A549 (cell line): Measurements from ENCODE around the gene MARS1. TPM values are rescaled to one million over a fixed set of nuclear protein-coding genes. Genes with fewer than 3 reads are reported as not detected.

ENCODE experiments used
- ATAC-seq, 2 experiments: fragments of 200-7000 bp in 1 of 2; fragments of >200 bp in 1 of 2; cut with Nextera tagmentation in 1 of 2; cut with Tn5 transposase in 1 of 2; 3 replicates each; pipeline versions ENCODE4 v1.8.0 to v1.9.1; 2018 to 2020; ENCODE audit warnings: mild to moderate bottlenecking in 1 of 2, moderate library complexity in 1 of 2
- CTCF ChIA-PET: fragments of 300-600 bp; sonication (Branson Sonifier 250); formaldehyde crosslinking; extraction: SDS; loops from one replicate; lab custom pipeline; 2021; ENCODE audit warnings: antibody characterized with exemption, inconsistent platforms; lab: Yijun Ruan, JAX
- POLR2A ChIA-PET: fragments of 350-600 bp; formaldehyde crosslinking; extraction: SDS; loops from one replicate; lab custom pipeline; 2021; ENCODE audit warnings: antibody characterized with exemption, inconsistent platforms; lab: Yijun Ruan, JAX
- DNase-seq, 2 experiments: peaks; one replicate each; pipeline versions ENCODE4 v3.0.0 to v3.0.0-alpha.2; 2011 to 2016; ENCODE audit warnings: low read depth in 1 of 2, low spot score in 1 of 2
- FAIRE-seq: peaks from 2 replicates; lab custom pipeline; 2011; peaks lifted over from hg19 to GRCh38; lab: Jason Lieb, UNC
- H3K27ac ChIP-seq, 2 experiments: fragments of >200 bp; sonication (Bioruptor Twin); formaldehyde crosslinking; 3 replicates each; pipeline ENCODE4 v1.5.1; 2016 to 2017
- H3K4me1 ChIP-seq: fragments of >200 bp; sonication (Bioruptor Twin); formaldehyde crosslinking; 3 replicates; pipeline ENCODE4 v1.6.1; 2016
- H3K4me2 ChIP-seq: fragments of >200 bp; sonication (Bioruptor Twin); formaldehyde crosslinking; 3 replicates; pipeline ENCODE4 v1.6.1; 2016
- H3K4me3 ChIP-seq: fragments of >200 bp; sonication (Bioruptor Twin); formaldehyde crosslinking; 3 replicates; pipeline ENCODE4 v1.5.1; 2016
- H3K9me3 ChIP-seq: fragments of >200 bp; sonication (Bioruptor Twin); formaldehyde crosslinking; 3 replicates; pipeline ENCODE4 v1.6.1; 2016
- CEBPB ChIP-seq, 2 experiments: fragments of >200 bp in 1 of 2; sonication (Bioruptor Twin) in 1 of 2; formaldehyde crosslinking in 1 of 2; IDR thresholded peaks; 2 replicates each; pipeline ENCODE4 v1.6.1; 2012 to 2016
- EHF ChIP-seq: fragments of 250-450 bp; sonication (Bioruptor Pico); IDR thresholded peaks from 2 replicates; pipeline ENCODE4 v1.5.0; 2020; ENCODE audit warnings: mild to moderate bottlenecking
- FOSL2 ChIP-seq, 2 experiments: fragments of 450-650 bp in 1 of 2; fragments of >200 bp in 1 of 2; sonication (Bioruptor Twin) in 1 of 2; formaldehyde crosslinking; IDR thresholded peaks; 2 replicates each; pipeline versions ENCODE4 v1.5.0 to v1.6.1; 2016 to 2020; ENCODE audit warnings: mild to moderate bottlenecking in 1 of 2, moderate library complexity in 1 of 2
- HDAC2 ChIP-seq: fragments of 200-600 bp; sonication (generic); IDR thresholded peaks from 2 replicates; pipeline ENCODE4 v1.6.1; 2016
- HOXA7 ChIP-seq: fragments of 250-450 bp; sonication (Bioruptor Pico); IDR thresholded peaks from 2 replicates; pipeline ENCODE4 v1.5.0; 2020; ENCODE audit warnings: mild to moderate bottlenecking, moderate library complexity
- HOXB13 ChIP-seq: fragments of 250-450 bp; sonication (Bioruptor Pico); IDR thresholded peaks from 2 replicates; pipeline ENCODE4 v1.5.0; 2020; ENCODE audit warnings: low read depth, mild to moderate bottlenecking, moderate library complexity
- JUN ChIP-seq, 2 experiments: fragments of >200 bp; sonication (Bioruptor Twin); formaldehyde crosslinking; IDR thresholded peaks; 2 replicates in 1 of 2; 3 replicates in 1 of 2; pipeline ENCODE4 v1.6.1; 2016 to 2017
- JUNB ChIP-seq: fragments of >200 bp; sonication (Bioruptor Twin); formaldehyde crosslinking; IDR thresholded peaks from 2 replicates; pipeline ENCODE4 v1.6.1; 2016
- NPAS2 ChIP-seq: fragments of 250-450 bp; sonication (Bioruptor Pico); IDR thresholded peaks from 2 replicates; pipeline ENCODE4 v1.8.0; 2022; ENCODE audit warnings: mild to moderate bottlenecking, moderate library complexity, borderline replicate concordance
- POLR2A ChIP-seq: IDR thresholded peaks from 2 replicates; pipeline ENCODE4 v1.6.1; 2012; ENCODE audit warnings: mild to moderate bottlenecking, low read length
- POLR2AphosphoS2 ChIP-seq: conservative IDR thresholded peaks from 2 replicates; pipeline ENCODE4 v1.6.1; 2012; ENCODE audit warnings: low read length, improper control_type of control experiment, inconsistent platforms
- RAD21 ChIP-seq, 2 experiments: fragments of >200 bp in 1 of 2; sonication (Bioruptor Twin) in 1 of 2; formaldehyde crosslinking in 1 of 2; IDR thresholded peaks in 1 of 2; conservative IDR thresholded peaks in 1 of 2; 2 replicates in 1 of 2; 3 replicates in 1 of 2; pipeline ENCODE4 v1.6.1; 2012 to 2018; ENCODE audit warnings: inconsistent platforms in 1 of 2
- RFX5 ChIP-seq: fragments of 450-650 bp; IDR thresholded peaks from 2 replicates; pipeline ENCODE4 v1.7.1; 2014; ENCODE audit warnings: antibody characterized with exemption, mild to moderate bottlenecking, moderate library complexity
- RNF2 ChIP-seq: fragments of 200-600 bp; sonication (generic); IDR thresholded peaks from 2 replicates; pipeline ENCODE4 v1.6.1; 2016; ENCODE audit warnings: low read depth, mild to moderate bottlenecking, antibody characterized with exemption, moderate library complexity, borderline replicate concordance
- SMC3 ChIP-seq: fragments of >200 bp; sonication (Bioruptor Twin); formaldehyde crosslinking; IDR thresholded peaks from 3 replicates; pipeline ENCODE4 v1.6.1; 2018; ENCODE audit warnings: inconsistent platforms
- TFCP2L1 ChIP-seq: fragments of 250-450 bp; sonication (Bioruptor Pico); IDR thresholded peaks from 2 replicates; pipeline ENCODE4 v1.5.0; 2021; ENCODE audit warnings: mild to moderate bottlenecking
- TP53 ChIP-seq: fragments of 250-450 bp; sonication (Bioruptor Pico); IDR thresholded peaks from 2 replicates; pipeline ENCODE4 v1.5.0; 2021; ENCODE audit warnings: mild to moderate bottlenecking, moderate library complexity
- ZNF302 ChIP-seq: fragments of 250-450 bp; sonication (Bioruptor Pico); IDR thresholded peaks from 2 replicates; pipeline ENCODE4 v1.9.0; 2021; ENCODE audit warnings: inconsistent platforms, mild to moderate bottlenecking, moderate library complexity
- WGBS: methylation state at CpG from one replicate; pipeline ENCODE4 v1.1.6; 2017; ENCODE audit errors: missing lambda C conversion rate; 5-methylcytosine and 5-hydroxymethylcytosine counted together
- polyA plus RNA-seq, 4 experiments: library from polyadenylated mRNA; depleted of rRNA in 3 of 4; stranded (reverse); fragments of >200 nt; fragmentation: RNase III in 1 of 4; extraction: RNeasy Plus Mini Kit Qiagen cat#74134 plus additional on column Dnase treatment in 1 of 4; gene quantifications; 2 replicates in 3 of 4; 3 replicates in 1 of 4; pipeline ENCODE4 v1.2.3, GENCODE V29; 2011 to 2017
- TF ChIP-seq, protein P1 (sequence below): fragments of 250-450 bp; sonication (Bioruptor Pico); IDR thresholded peaks from 2 replicates; pipeline ENCODE4 v1.5.0; 2021; ENCODE audit warnings: mild to moderate bottlenecking, moderate library complexity, borderline replicate concordance
- TF ChIP-seq, protein P2 (sequence below): IDR thresholded peaks from 2 replicates; pipeline ENCODE4 v1.6.1; 2012
- TF ChIP-seq, protein P3 (sequence below): fragments of 150-350 bp; IDR thresholded peaks from 2 replicates; pipeline ENCODE4 v1.6.1; 2014; ENCODE audit warnings: low read depth, mild to moderate bottlenecking, low read length

MARS1 gene
- polyA plus RNA-seq, 2 of the 4 experiments (the other 2 are of a cell fraction): 227 to 372 TPM

DNA sequence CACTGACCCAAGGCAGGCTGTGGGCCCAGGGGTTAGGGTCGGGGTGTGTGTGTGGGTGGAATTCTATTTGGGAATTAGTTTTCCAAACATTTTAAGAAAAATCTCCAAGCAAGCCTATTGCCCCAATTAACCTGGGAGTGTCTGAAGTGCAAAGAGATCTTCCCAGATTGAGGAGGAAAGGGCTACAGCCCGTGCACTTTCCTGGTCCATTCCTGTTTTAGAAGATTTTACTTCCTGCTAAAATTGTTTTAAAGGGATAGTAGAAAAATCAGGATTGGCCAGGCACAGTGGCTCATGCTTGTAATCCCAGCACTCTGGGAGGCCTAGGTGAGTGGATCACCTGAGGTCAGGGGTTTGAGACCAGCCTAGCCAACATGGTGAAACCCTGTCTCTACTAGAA is 53.8 kb downstream of the MARS1 start:
- 82% methylated on average over 2 of the region's 2 CpGs for WGBS
- peaks cover 19% of the 10 kb centered on the region for H3K4me1 ChIP-seq
- FAIRE-seq (no peak), ATAC-seq (no peak), DNase-seq (no peak)
- no peaks in the 10 kb centered on the region for H3K9me3 ChIP-seq
- ChIA-PET POLR2A (no interaction called here), CTCF (interaction anchor here (0.7 to 4.4 kb wide), 3 partner anchors 18 to 91 kb away, joined by 3 to 33 read pairs (median 6); partner anchors contain the start of gene B4GALNT1)
- no peak overlapping the region for H3K4me3 ChIP-seq
- no peak overlapping the region for H3K4me2 ChIP-seq
- TF ChIP-seq, protein P1, sequence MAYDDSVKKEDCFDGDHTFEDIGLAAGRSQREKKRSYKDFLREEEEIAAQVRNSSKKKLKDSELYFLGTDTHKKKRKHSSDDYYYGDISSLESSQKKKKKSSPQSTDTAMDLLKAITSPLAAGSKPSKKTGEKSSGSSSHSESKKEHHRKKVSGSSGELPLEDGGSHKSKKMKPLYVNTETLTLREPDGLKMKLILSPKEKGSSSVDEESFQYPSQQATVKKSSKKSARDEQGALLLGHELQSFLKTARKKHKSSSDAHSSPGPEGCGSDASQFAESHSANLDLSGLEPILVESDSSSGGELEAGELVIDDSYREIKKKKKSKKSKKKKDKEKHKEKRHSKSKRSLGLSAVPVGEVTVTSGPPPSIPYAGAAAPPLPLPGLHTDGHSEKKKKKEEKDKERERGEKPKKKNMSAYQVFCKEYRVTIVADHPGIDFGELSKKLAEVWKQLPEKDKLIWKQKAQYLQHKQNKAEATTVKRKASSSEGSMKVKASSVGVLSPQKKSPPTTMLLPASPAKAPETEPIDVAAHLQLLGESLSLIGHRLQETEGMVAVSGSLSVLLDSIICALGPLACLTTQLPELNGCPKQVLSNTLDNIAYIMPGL (CRISPR knock-in tag): no peak
- TF ChIP-seq RAD21 (conservative IDR thresholded peaks at IDR 0.05 in 1 of 2, IDR thresholded peaks at IDR 0.05 in 1 of 2): no peak
- no peak for TF ChIP-seq TFCP2L1
- no peak for TF ChIP-seq TP53
- TF ChIP-seq FOSL2 (IDR thresholded peaks at IDR 0.05): no peak
- no peak for TF ChIP-seq FOSL2 (CRISPR knock-in tag; IDR thresholded peaks at IDR 0.05)
- no peak for TF ChIP-seq SMC3
- no peak for TF ChIP-seq ZNF302 (CRISPR knock-in tag)
- TF ChIP-seq, protein P2, sequence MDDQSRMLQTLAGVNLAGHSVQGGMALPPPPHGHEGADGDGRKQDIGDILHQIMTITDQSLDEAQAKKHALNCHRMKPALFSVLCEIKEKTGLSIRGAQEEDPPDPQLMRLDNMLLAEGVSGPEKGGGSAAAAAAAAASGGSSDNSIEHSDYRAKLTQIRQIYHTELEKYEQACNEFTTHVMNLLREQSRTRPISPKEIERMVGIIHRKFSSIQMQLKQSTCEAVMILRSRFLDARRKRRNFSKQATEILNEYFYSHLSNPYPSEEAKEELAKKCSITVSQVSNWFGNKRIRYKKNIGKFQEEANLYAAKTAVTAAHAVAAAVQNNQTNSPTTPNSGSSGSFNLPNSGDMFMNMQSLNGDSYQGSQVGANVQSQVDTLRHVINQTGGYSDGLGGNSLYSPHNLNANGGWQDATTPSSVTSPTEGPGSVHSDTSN: no peak
- no peak for TF ChIP-seq POLR2AphosphoS2
- TF ChIP-seq POLR2A: no peak
- TF ChIP-seq JUNB: no peak
- no peak for TF ChIP-seq EHF
- no peak for TF ChIP-seq RNF2
- TF ChIP-seq, protein P3, sequence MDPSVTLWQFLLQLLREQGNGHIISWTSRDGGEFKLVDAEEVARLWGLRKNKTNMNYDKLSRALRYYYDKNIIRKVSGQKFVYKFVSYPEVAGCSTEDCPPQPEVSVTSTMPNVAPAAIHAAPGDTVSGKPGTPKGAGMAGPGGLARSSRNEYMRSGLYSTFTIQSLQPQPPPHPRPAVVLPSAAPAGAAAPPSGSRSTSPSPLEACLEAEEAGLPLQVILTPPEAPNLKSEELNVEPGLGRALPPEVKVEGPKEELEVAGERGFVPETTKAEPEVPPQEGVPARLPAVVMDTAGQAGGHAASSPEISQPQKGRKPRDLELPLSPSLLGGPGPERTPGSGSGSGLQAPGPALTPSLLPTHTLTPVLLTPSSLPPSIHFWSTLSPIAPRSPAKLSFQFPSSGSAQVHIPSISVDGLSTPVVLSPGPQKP: no peak
- no peak for TF ChIP-seq NPAS2 (CRISPR knock-in tag)
- no peak for TF ChIP-seq HOXB13 (CRISPR knock-in tag)
- TF ChIP-seq HDAC2: no peak
- no peak for TF ChIP-seq RFX5
- no peak for TF ChIP-seq HOXA7 (CRISPR knock-in tag)
- TF ChIP-seq, all 56 proteins: peak for 0
- no peak overlapping the region for H3K27ac ChIP-seq

DNA sequence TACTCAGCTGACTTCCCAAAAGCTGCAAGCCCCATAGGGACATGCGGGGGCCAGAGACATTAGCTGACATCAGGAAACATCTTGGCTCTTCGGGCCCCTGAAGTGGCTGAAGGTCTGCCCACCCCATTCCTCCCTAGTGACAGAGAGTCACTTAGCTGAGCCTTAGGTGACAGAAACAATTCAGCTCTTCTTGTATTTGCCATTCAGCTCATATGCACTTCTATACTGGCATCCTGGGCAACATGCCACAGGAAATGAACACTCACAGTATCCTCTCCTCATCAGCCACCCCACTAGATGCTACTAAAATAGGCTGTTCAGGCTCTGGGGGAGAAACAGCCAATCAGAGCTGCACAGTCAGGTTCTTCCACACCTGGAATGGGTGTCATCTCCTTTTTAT is 55.7 kb downstream of the MARS1 start:
- CTCF ChIA-PET: interaction anchor here (1.0 kb wide), 1 partner anchor 11 kb away, joined by 3 read pairs; no protein-coding TSS in a partner anchor
- no peak for DNase-seq
- no peak for FAIRE-seq
- Histone ChIP-seq H3K27ac (no peak overlapping the region), H3K9me3 (no peaks in the 10 kb centered on the region), H3K4me2 (no peak overlapping the region), H3K4me3 (no peak overlapping the region), H3K4me1 (peaks cover 22% of the 10 kb centered on the region)
- TF ChIP-seq JUN (IDR thresholded peaks at IDR 0.05): no peak
- TF ChIP-seq TP53: no peak
- TF ChIP-seq HOXA7 (CRISPR knock-in tag): no peak
- TF ChIP-seq CEBPB (IDR thresholded peaks at IDR 0.05): no peak
- ATAC-seq: no peak
- 90% methylated on average over 2 of the region's 2 CpGs for WGBS
- POLR2A ChIA-PET: no interaction called here
